HL-60 (cell line): ENCODE results near the gene POLN.

Experiments
- DNase-seq, 2 experiments: peaks; one replicate each; pipeline ENCODE4 v3.0.0-alpha.2; 2010 to 2020; ENCODE audit warnings: low read depth in 1 of 2, low spot score in 1 of 2
- H3K27ac ChIP-seq: fragments of 250-450 bp; sonication (Bioruptor Pico); replicated peaks from 2 replicates; pipeline ENCODE4 v1.5.1; 2020; ENCODE audit warnings: mild to moderate bottlenecking, moderate library complexity
- H3K27me3 ChIP-seq: fragments of 250-450 bp; sonication (Bioruptor Pico); 2 replicates; pipeline ENCODE4 v1.5.1; 2021; ENCODE audit warnings: mild to moderate bottlenecking, moderate library complexity; ENCODE audit not compliant: insufficient read depth, poor library complexity, severe bottlenecking
- H3K4me3 ChIP-seq: replicated peaks from 2 replicates; pipeline ENCODE4 v1.5.1; 2011; ENCODE audit warnings: mild to moderate bottlenecking, control low read depth, low read length; ENCODE audit not compliant: insufficient read depth
- GABPA ChIP-seq: IDR thresholded peaks from 2 replicates; pipeline ENCODE4 v1.6.1; 2012; ENCODE audit warnings: low read depth
- POLR2AphosphoS5 ChIP-seq: IDR thresholded peaks from 2 replicates; pipeline ENCODE4 v1.6.1; 2012; ENCODE audit warnings: low read depth
- REST ChIP-seq: IDR thresholded peaks from 2 replicates; pipeline ENCODE4 v1.6.1; 2012; ENCODE audit warnings: low read depth; ENCODE audit not compliant: insufficient replicate concordance
- SPI1 ChIP-seq: IDR thresholded peaks from 2 replicates; pipeline ENCODE4 v1.6.1; 2012; ENCODE audit warnings: low read depth, mild to moderate bottlenecking, borderline replicate concordance
- TF ChIP-seq, protein P1 (sequence below): IDR thresholded peaks from one replicate; pipeline ENCODE4 v1.5.1; 2011; ENCODE audit warnings: low read length, control low read depth, inconsistent platforms; ENCODE audit not compliant: insufficient read depth

POLN gene

GRCh38 chr4:2236944-2237666 is 4.8 kb downstream of the POLN start:
- Histone ChIP-seq H3K4me3 (no peak overlapping the region), H3K27ac (no peak overlapping the region), H3K27me3 (no peaks in the 10 kb centered on the region)
- DNase-seq: no peak
- TF ChIP-seq GABPA (no peak), SPI1 (no peak), POLR2AphosphoS5 (no peak), REST (no peak)
- TF ChIP-seq, protein P1, sequence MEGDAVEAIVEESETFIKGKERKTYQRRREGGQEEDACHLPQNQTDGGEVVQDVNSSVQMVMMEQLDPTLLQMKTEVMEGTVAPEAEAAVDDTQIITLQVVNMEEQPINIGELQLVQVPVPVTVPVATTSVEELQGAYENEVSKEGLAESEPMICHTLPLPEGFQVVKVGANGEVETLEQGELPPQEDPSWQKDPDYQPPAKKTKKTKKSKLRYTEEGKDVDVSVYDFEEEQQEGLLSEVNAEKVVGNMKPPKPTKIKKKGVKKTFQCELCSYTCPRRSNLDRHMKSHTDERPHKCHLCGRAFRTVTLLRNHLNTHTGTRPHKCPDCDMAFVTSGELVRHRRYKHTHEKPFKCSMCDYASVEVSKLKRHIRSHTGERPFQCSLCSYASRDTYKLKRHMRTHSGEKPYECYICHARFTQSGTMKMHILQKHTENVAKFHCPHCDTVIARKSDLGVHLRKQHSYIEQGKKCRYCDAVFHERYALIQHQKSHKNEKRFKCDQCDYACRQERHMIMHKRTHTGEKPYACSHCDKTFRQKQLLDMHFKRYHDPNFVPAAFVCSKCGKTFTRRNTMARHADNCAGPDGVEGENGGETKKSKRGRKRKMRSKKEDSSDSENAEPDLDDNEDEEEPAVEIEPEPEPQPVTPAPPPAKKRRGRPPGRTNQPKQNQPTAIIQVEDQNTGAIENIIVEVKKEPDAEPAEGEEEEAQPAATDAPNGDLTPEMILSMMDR: no peak

DNA sequence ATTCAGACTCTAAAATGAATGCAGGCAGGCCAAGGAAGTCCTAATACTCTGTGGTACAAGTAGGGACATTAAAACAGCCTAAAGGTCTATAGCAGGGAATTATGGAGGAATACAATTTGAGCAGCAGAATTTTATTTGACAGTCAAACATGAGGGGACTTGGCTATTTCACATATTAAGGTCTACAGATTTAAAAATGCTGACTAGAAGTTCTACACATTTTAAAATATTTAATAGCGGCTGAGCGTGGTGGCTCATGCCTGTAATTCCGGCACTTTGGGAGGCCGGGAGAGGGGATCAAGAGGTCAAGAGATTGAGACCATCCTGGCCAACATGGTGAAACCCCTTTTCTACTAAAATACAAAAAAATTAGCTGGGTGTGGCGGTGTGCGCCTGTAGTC is 10.8 kb downstream of the POLN start:
- no peak overlapping the region for H3K27ac ChIP-seq
- DNase-seq: no peak
- H3K4me3 ChIP-seq: no peak overlapping the region
- H3K27me3 ChIP-seq: no peaks in the 10 kb centered on the region
- TF ChIP-seq POLR2AphosphoS5: no peak
- TF ChIP-seq REST: no peak
- TF ChIP-seq, protein P1: no peak
- no peak for TF ChIP-seq GABPA
- TF ChIP-seq SPI1: no peak

- H3K4me3 ChIP-seq: no peak overlapping the region
- no peak overlapping the region for H3K27ac ChIP-seq
- TF ChIP-seq GABPA (no peak), REST (no peak), POLR2AphosphoS5 (no peak), SPI1 (no peak)
- TF ChIP-seq, protein P1: no peak
- H3K27me3 ChIP-seq: no peaks in the 10 kb centered on the region
- no peak for DNase-seq
These were observed 15.7 kb downstream of the POLN start for GRCh38 chr4:2226261-2226660.
